Right lobe of liver (tissue), 6 donors: Measurements from ENCODE around the gene SAP30BP. TPM values are rescaled to one million over a fixed set of nuclear protein-coding genes. Genes with fewer than 3 reads are reported as not detected.

Experiments
- ATAC-seq, 4 donors: fragments of 200-7000 bp; cut with Tn5 transposase; one replicate each; pipeline ENCODE4 v1.9.1; 2020; ENCODE audit warnings: mild to moderate bottlenecking in 4 of 4, moderate library complexity in 4 of 4
- DNase-seq, 3 donors: peaks; one replicate each; pipeline ENCODE4 v3.0.0-alpha.2; 2020
- H3K27ac ChIP-seq, 3 donors: fragments of 200-600 bp; one replicate each; pipeline ENCODE4 v1.8.0; 2022
- H3K27me3 ChIP-seq, 2 donors: fragments of 200-600 bp; one replicate each; pipeline ENCODE4 v1.8.0; 2022
- H3K36me3 ChIP-seq, 4 donors: fragments of 200-600 bp; sonication (generic) in 1 of 4; one replicate each; pipeline versions ENCODE4 v1.5.1 to v1.8.0; 2017 to 2022; ENCODE audit warnings: control low read depth in 1 of 4
- H3K4me1 ChIP-seq, 4 donors: fragments of 200-600 bp; sonication (generic) in 1 of 4; one replicate each; pipeline versions ENCODE4 v1.5.1 to v1.8.0; 2017 to 2022; ENCODE audit warnings: control low read depth in 1 of 4
- H3K4me3 ChIP-seq, 3 donors: fragments of 200-600 bp; one replicate each; pipeline ENCODE4 v1.8.0; 2022
- H3K9me3 ChIP-seq, 4 donors: fragments of 200-600 bp; sonication (generic) in 1 of 4; one replicate each; pipeline versions ENCODE4 v1.5.1 to v1.8.0; 2017 to 2022; ENCODE audit warnings: control low read depth in 1 of 4
- POLR2A ChIP-seq: fragments of 450-650 bp; IDR thresholded peaks from one replicate; pipeline ENCODE4 v1.6.1; 2017; ENCODE audit warnings: antibody characterized with exemption, mild to moderate bottlenecking
- whole genome bisulfite sequencing: methylation state at CpG from one replicate; pipeline ENCODE4 v1.1.6; 2018; ENCODE audit warnings: low coverage, low lambda C conversion rate; ENCODE audit not compliant: insufficient coverage; ENCODE audit errors: missing lambda C conversion rate; 5-methylcytosine and 5-hydroxymethylcytosine counted together
- intact Hi-C, 2 donors: fragments of 100-400 bp; cut with DNase I; formaldehyde crosslinking; loops; one replicate each; pipeline versions ENCODE4 v1.11.2 to v1.14.1; 2022
- total RNA-seq, 6 experiments: library from RNA; depleted of rRNA in 2 of 6; stranded (reverse); fragments of >200 nt in 2 of 6; fragmentation: NEBNext Ultra II Directional in 3 of 6; extraction: Animal tissue kit (Norgen Biotek cat#: 25700) in 3 of 6; gene quantifications; one replicate each; pipeline versions ENCODE4 v1.1.0 to v1.2.4, GENCODE V29; 2016 to 2023
- TF ChIP-seq, protein P1 (sequence below), 4 donors: fragments of 200-600 bp in 3 of 4; fragments of 450-650 bp in 1 of 4; IDR thresholded peaks; one replicate each; pipeline versions ENCODE4 v1.5.1 to v1.8.0; 2016 to 2022; ENCODE audit warnings: antibody characterized with exemption in 4 of 4, mild to moderate bottlenecking in 2 of 4
- donor health status: DM: no; HTN: yes; CAD: no.
- donor health status: DM: no; HTN: no; CAD: no.
- donor health status: DM: no; HTN: no; CAD: no.
- donor health status: DM: no; HTN: yes; CAD: no.
- donor health status: DM: no; HTN: yes; CAD: no.

SAP30BP gene
- total RNA-seq, 6 experiments from 2014 or later, result 24.0 to 36.0 (median 27.0) TPM

DNA sequence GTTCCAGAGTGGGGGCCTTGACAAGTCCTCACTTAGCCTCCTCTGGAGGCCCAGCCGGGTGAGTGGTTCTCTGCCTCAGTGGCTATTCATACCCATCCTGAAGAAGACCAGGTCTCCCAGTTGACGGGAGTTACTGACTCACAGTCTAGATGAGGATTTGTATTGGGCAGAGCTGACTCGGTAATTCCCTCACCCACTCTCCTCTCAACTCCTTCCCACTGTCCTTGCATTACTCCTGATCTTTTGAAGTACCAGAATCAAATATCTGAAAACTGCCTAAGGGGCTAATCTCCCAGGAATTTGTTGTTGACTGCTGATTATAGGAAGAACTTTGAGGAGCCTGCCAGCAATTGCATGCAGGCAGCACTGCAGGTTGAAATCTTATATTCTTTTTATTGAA, 14.2 kb downstream of the SAP30BP start:
- ATAC-seq, result no peak
- WGBS, result no CpG with 5 or more reads among the region's 3 CpGs
- Histone ChIP-seq H3K4me1 (peaks cover 0 to 8% (median 0%) of the 10 kb centered on the region in 4 donors), H3K9me3 (no peaks in the 10 kb centered on the region), H3K27me3 (no peaks in the 10 kb centered on the region), H3K4me3 (no peak overlapping the region), H3K36me3 (peaks cover 0 to 6% (median 2%) of the 10 kb centered on the region in 4 donors), H3K27ac (no peak overlapping the region)
- TF ChIP-seq, protein P1, sequence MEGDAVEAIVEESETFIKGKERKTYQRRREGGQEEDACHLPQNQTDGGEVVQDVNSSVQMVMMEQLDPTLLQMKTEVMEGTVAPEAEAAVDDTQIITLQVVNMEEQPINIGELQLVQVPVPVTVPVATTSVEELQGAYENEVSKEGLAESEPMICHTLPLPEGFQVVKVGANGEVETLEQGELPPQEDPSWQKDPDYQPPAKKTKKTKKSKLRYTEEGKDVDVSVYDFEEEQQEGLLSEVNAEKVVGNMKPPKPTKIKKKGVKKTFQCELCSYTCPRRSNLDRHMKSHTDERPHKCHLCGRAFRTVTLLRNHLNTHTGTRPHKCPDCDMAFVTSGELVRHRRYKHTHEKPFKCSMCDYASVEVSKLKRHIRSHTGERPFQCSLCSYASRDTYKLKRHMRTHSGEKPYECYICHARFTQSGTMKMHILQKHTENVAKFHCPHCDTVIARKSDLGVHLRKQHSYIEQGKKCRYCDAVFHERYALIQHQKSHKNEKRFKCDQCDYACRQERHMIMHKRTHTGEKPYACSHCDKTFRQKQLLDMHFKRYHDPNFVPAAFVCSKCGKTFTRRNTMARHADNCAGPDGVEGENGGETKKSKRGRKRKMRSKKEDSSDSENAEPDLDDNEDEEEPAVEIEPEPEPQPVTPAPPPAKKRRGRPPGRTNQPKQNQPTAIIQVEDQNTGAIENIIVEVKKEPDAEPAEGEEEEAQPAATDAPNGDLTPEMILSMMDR (IDR thresholded peaks at IDR 0.05), result no peak
- no peak for TF ChIP-seq POLR2A
- DNase-seq, result peak in 1 of 3 donors; percentile 2
- intact Hi-C loops, result no loop called here

DNA sequence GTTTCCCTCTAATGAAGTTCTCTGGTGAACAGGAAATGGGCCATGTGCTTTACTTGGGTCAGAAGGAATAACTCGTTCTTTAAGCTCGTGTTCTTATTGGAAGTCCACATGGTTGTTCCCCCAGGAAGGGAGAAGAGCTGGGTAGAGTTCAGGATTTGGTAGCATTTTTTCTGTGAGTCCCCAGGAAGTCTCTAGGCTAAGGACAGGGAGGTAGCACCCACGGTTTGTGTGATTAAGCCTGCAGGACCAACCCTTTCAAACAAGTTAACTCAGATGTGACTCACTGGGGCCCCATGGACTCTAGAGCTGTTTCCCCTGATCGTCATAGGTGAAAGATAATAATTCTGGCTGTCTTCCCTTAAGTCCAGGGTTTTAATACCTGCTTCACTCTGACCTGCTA, 16.4 kb downstream of the SAP30BP start:
- intact Hi-C loops, result no loop called here
- TF ChIP-seq, protein P1 (IDR thresholded peaks at IDR 0.05), result no peak
- no peak for TF ChIP-seq POLR2A
- WGBS, result 84% methylated on average over 4 of the region's 4 CpGs
- H3K36me3 ChIP-seq, result peaks cover 0 to 6% (median under 1%) of the 10 kb centered on the region in 4 donors
- H3K27ac ChIP-seq, result no peak overlapping the region
- no peaks in the 10 kb centered on the region for H3K9me3 ChIP-seq
- no peak overlapping the region for H3K4me3 ChIP-seq
- H3K27me3 ChIP-seq, result no peaks in the 10 kb centered on the region
- no peak for DNase-seq
- H3K4me1 ChIP-seq, result peaks cover 0 to 8% (median 0%) of the 10 kb centered on the region in 4 donors
- ATAC-seq, result peak in 1 of 4 donors; percentile 54

DNA sequence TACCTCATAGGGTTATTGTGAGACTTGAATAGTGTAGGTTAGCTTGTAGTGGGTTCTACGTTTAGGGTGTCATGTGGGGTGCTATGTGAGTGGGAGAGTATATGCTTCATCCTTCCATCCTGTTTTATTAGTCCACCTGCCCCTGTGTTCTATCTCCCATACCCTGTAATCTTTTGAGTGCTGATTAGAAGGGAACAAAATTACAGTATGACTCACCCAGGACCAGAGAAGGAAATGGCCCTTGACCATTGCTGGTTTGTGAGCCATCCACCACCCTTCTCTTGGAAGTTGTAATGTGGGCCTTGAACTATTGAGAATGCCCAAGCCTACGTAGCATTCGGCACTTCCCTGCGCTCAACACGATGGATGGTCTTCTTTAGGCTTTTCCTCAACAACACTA, 17.1 kb downstream of the SAP30BP start:
- H3K27ac ChIP-seq, result no peak overlapping the region
- peaks cover 0 to 8% (median 0%) of the 10 kb centered on the region in 4 donors for H3K4me1 ChIP-seq
- H3K36me3 ChIP-seq, result peaks cover 0 to 6% (median 0%) of the 10 kb centered on the region in 4 donors
- WGBS, result 97% methylated on average over 4 of the region's 5 CpGs
- no peaks in the 10 kb centered on the region for H3K9me3 ChIP-seq
- ATAC-seq, result peak in 1 of 4 donors; percentile 41
- DNase-seq, result no peak
- no peak overlapping the region for H3K4me3 ChIP-seq
- no peaks in the 10 kb centered on the region for H3K27me3 ChIP-seq
- intact Hi-C loops, result no loop called here
- TF ChIP-seq, protein P1 (IDR thresholded peaks at IDR 0.05), result no peak
- TF ChIP-seq POLR2A, result no peak

DNA sequence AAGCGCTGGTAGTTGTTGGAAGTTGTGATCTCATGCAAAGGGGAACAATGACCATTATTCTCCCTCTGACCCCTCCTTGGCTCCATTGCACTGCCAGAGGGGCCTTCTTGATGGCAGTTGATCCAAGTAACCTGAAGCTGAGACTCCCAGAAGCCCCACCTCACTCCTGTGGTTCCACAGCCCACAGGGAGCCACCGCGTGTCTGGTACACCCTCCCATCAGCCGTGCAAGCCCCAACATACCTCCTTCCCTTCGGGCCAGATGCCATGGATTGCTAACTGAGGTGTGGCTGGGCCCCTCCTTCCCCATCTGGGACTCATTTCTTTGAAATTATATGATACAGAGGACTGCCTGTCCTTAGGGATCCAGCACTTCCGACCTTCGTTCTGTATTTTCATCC, 17.8 kb downstream of the SAP30BP start:
- H3K27me3 ChIP-seq, result no peaks in the 10 kb centered on the region
- intact Hi-C loops, result no loop called here
- TF ChIP-seq, protein P1 (IDR thresholded peaks at IDR 0.05), result no peak
- no peak for TF ChIP-seq POLR2A
- no peaks in the 10 kb centered on the region for H3K9me3 ChIP-seq
- no CpG with 5 or more reads among the region's 7 CpGs for WGBS
- peaks cover 0 to 6% (median 0%) of the 10 kb centered on the region in 4 donors for H3K36me3 ChIP-seq
- no peak overlapping the region for H3K4me3 ChIP-seq
- no peak overlapping the region for H3K27ac ChIP-seq
- peak in 2 of 4 donors; percentile 20 to 24 for ATAC-seq
- no peak for DNase-seq
- peaks cover 0 to 1% (median 0%) of the 10 kb centered on the region in 4 donors for H3K4me1 ChIP-seq

DNA sequence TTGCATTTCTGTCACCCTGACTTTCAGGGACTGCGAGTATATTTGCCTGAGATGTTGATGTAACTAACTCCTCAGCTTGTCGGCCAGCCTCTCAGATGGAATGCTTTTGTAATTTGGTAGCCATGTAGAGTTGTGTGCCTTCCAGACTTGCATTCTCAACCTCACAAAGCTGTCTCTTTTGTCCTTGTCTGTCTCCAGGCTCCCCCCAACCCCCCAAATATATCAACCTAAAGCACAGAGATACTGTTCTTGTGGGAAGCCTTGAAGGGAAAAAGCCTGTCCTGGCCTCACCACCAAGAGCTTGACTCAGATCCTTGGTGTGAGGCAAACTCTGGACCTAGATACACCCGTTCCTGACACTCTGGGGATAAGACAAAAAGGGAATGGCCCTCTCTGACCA, 18.4 kb downstream of the SAP30BP start:
- H3K27me3 ChIP-seq, result no peaks in the 10 kb centered on the region
- ATAC-seq, result no peak
- DNase-seq, result no peak
- intact Hi-C loops, result no loop called here
- no peak overlapping the region for H3K4me3 ChIP-seq
- H3K9me3 ChIP-seq, result no peaks in the 10 kb centered on the region
- no peaks in the 10 kb centered on the region for H3K4me1 ChIP-seq
- TF ChIP-seq, protein P1 (IDR thresholded peaks at IDR 0.05), result no peak
- no peak for TF ChIP-seq POLR2A
- 77% methylated on average over 3 of the region's 3 CpGs for WGBS
- peaks cover 0 to 6% (median 0%) of the 10 kb centered on the region in 4 donors for H3K36me3 ChIP-seq
- H3K27ac ChIP-seq, result no peak overlapping the region
